Measurements from ENCODE around the gene KRTAP12-4.
"Not testable (repeated sequence)": the region's sequence is repeated elsewhere in the genome, so short reads cannot be mapped to it uniquely, and the experiment has no call there.

KRTAP12-4 gene

GRCh38 chr21:44653123-44653522, 1.3 kb downstream of the KRTAP12-4 start:
- Mint-ChIP-seq H3K9me3 (peaks cover 42% of the 10 kb centered on the region), H3K27me3 (ENCODE audit: low read depth) (no peaks in the 10 kb centered on the region), H3K36me3 (ENCODE audit: low read depth) (peaks cover 40% of the 10 kb centered on the region), H3K4me3 (no peak overlapping the region), H3K27ac (no peak overlapping the region), H3K4me1 (ENCODE audit: low read depth) (peaks cover 38% of the 10 kb centered on the region)

- H3K9me3 Mint-ChIP-seq, result peaks cover 24% of the 10 kb centered on the region
- peaks cover 22% of the 10 kb centered on the region for H3K4me1 Mint-ChIP-seq (ENCODE audit: low read depth)
- no peaks in the 10 kb centered on the region for H3K27me3 Mint-ChIP-seq (ENCODE audit: low read depth)
- no peak overlapping the region for H3K27ac Mint-ChIP-seq
- H3K4me3 Mint-ChIP-seq, result no peak overlapping the region
- H3K36me3 Mint-ChIP-seq (ENCODE audit: low read depth), result peaks cover 26% of the 10 kb centered on the region
Observed at GRCh38 chr21:44650973-44651675, 3.3 kb downstream of the KRTAP12-4 start.

GRCh38 chr21:44650265-44650972, 4.0 kb downstream of the KRTAP12-4 start:
- no peak overlapping the region for H3K4me3 Mint-ChIP-seq
- peaks cover 18% of the 10 kb centered on the region for H3K4me1 Mint-ChIP-seq (ENCODE audit: low read depth)
- no peaks in the 10 kb centered on the region for H3K27me3 Mint-ChIP-seq (ENCODE audit: low read depth)
- H3K9me3 Mint-ChIP-seq, result peaks cover 20% of the 10 kb centered on the region
- H3K27ac Mint-ChIP-seq, result no peak overlapping the region
- peaks cover 19% of the 10 kb centered on the region for H3K36me3 Mint-ChIP-seq (ENCODE audit: low read depth)

GRCh38 chr21:44649521-44650100, 4.8 kb downstream of the KRTAP12-4 start:
- Mint-ChIP-seq H3K27me3 (ENCODE audit: low read depth) (peaks cover 5% of the 10 kb centered on the region), H3K9me3 (peaks cover 21% of the 10 kb centered on the region), H3K27ac (no peak overlapping the region), H3K36me3 (ENCODE audit: low read depth) (peaks cover 18% of the 10 kb centered on the region), H3K4me3 (no peak overlapping the region), H3K4me1 (ENCODE audit: low read depth) (peaks cover 16% of the 10 kb centered on the region)

- Mint-ChIP-seq H3K4me1 (ENCODE audit: low read depth) (peaks cover 9% of the 10 kb centered on the region), H3K27ac (no peak overlapping the region), H3K9me3 (peaks cover 25% of the 10 kb centered on the region), H3K27me3 (ENCODE audit: low read depth) (peaks cover 6% of the 10 kb centered on the region), H3K36me3 (ENCODE audit: low read depth) (peaks cover 17% of the 10 kb centered on the region), H3K4me3 (no peak overlapping the region)
Observed at GRCh38 chr21:44648557-44649311, 5.7 kb downstream of the KRTAP12-4 start.

GRCh38 chr21:44647222-44647552, 7.3 kb downstream of the KRTAP12-4 start:
- Mint-ChIP-seq H3K36me3 (ENCODE audit: low read depth) (peaks cover 16% of the 10 kb centered on the region), H3K9me3 (peaks cover 32% of the 10 kb centered on the region), H3K4me3 (no peak overlapping the region), H3K27ac (no peak overlapping the region), H3K27me3 (ENCODE audit: low read depth) (peaks cover 6% of the 10 kb centered on the region), H3K4me1 (ENCODE audit: low read depth) (peaks cover 9% of the 10 kb centered on the region)

GRCh38 chr21:44646366-44647221, 7.9 kb downstream of the KRTAP12-4 start, which contains the start of gene KRTAP10-11:
Gene KRTAP10-11 (plus strand): TSS chr21:44646414. CDS start chr21:44646459, 45 bp downstream.
- H3K4me3 Mint-ChIP-seq; H3K4me1 Mint-ChIP-seq (ENCODE audit: low read depth); H3K27me3 Mint-ChIP-seq (ENCODE audit: low read depth): not testable (repeated sequence)
- Mint-ChIP-seq H3K36me3 (ENCODE audit: low read depth) (peaks cover 16% of the 10 kb centered on the region), H3K9me3 (peaks cover 37% of the 10 kb centered on the region), H3K27ac (peak within 1 kb of the TSS; percentile 57)

GRCh38 chr21:44644878-44645277, 9.6 kb downstream of the KRTAP12-4 start:
- Mint-ChIP-seq H3K4me1 (ENCODE audit: low read depth) (peaks cover 7% of the 10 kb centered on the region), H3K9me3 (peaks cover 54% of the 10 kb centered on the region)

GRCh38 chr21:44643741-44644310, 10.6 kb downstream of the KRTAP12-4 start:
- Mint-ChIP-seq H3K27me3 (ENCODE audit: low read depth) (peaks cover 14% of the 10 kb centered on the region), H3K4me1 (ENCODE audit: low read depth) (peaks cover 7% of the 10 kb centered on the region), H3K36me3 (ENCODE audit: low read depth) (peaks cover 26% of the 10 kb centered on the region), H3K4me3 (no peak overlapping the region), H3K27ac (no peak overlapping the region), H3K9me3 (peaks cover 56% of the 10 kb centered on the region)

More at GRCh38 chr21:44644878-44645277, 9.6 kb downstream of the KRTAP12-4 start:
- peaks cover 14% of the 10 kb centered on the region for H3K27me3 Mint-ChIP-seq (ENCODE audit: low read depth)
- no peak overlapping the region for H3K27ac Mint-ChIP-seq
- no peak overlapping the region for H3K4me3 Mint-ChIP-seq
- peaks cover 26% of the 10 kb centered on the region for H3K36me3 Mint-ChIP-seq (ENCODE audit: low read depth)

GRCh38 chr21:44640761-44641160, 13.7 kb downstream of the KRTAP12-4 start:
- Mint-ChIP-seq H3K36me3 (ENCODE audit: low read depth) (peaks cover 23% of the 10 kb centered on the region), H3K27ac (no peak overlapping the region), H3K27me3 (ENCODE audit: low read depth) (peaks cover 19% of the 10 kb centered on the region), H3K9me3 (peaks cover 56% of the 10 kb centered on the region), H3K4me3 (no peak overlapping the region), H3K4me1 (ENCODE audit: low read depth) (peaks cover 3% of the 10 kb centered on the region)

GRCh38 chr21:44639331-44639655, 15.2 kb downstream of the KRTAP12-4 start:
- peak overlapping the region; percentile 36 for H3K27ac Mint-ChIP-seq
- H3K27me3 Mint-ChIP-seq (ENCODE audit: low read depth), result peaks cover 23% of the 10 kb centered on the region
- H3K36me3 Mint-ChIP-seq (ENCODE audit: low read depth), result peaks cover 15% of the 10 kb centered on the region
- H3K4me1 Mint-ChIP-seq (ENCODE audit: low read depth), result peaks cover 3% of the 10 kb centered on the region
- no peak overlapping the region for H3K4me3 Mint-ChIP-seq
- H3K9me3 Mint-ChIP-seq, result peaks cover 48% of the 10 kb centered on the region

GRCh38 chr21:44638506-44639330, 15.7 kb downstream of the KRTAP12-4 start:
- H3K36me3 Mint-ChIP-seq (ENCODE audit: low read depth), result peaks cover 13% of the 10 kb centered on the region
- H3K27me3 Mint-ChIP-seq (ENCODE audit: low read depth), result peaks cover 29% of the 10 kb centered on the region
- H3K9me3 Mint-ChIP-seq, result peaks cover 45% of the 10 kb centered on the region
- H3K27ac Mint-ChIP-seq, result peak overlapping the region; percentile 36
- H3K4me3 Mint-ChIP-seq; H3K4me1 Mint-ChIP-seq (ENCODE audit: low read depth): not testable (repeated sequence)

- peak overlapping the region; percentile 55 for H3K27ac Mint-ChIP-seq
- H3K4me1 Mint-ChIP-seq (ENCODE audit: low read depth); H3K4me3 Mint-ChIP-seq: not testable (repeated sequence)
- peaks cover 16% of the 10 kb centered on the region for H3K36me3 Mint-ChIP-seq (ENCODE audit: low read depth)
- peaks cover 36% of the 10 kb centered on the region for H3K27me3 Mint-ChIP-seq (ENCODE audit: low read depth)
- H3K9me3 Mint-ChIP-seq, result peaks cover 43% of the 10 kb centered on the region
Observed at GRCh38 chr21:44637851-44638348, 16.6 kb downstream of the KRTAP12-4 start.
